ENCODE results near the gene GADD45G.

GADD45G gene

GRCh38 chr9:89642789-89643188 is 38.0 kb downstream of the GADD45G start:
- no peak for FAIRE-seq
- no peak for TF ChIP-seq CTCF (IDR thresholded peaks at IDR 0.05; ENCODE audit: insufficient read depth, missing control alignments)

GRCh38 chr9:89646189-89646939 is 41.6 kb downstream of the GADD45G start:
- TF ChIP-seq CTCF (IDR thresholded peaks at IDR 0.05; ENCODE audit: insufficient read depth, missing control alignments), result no peak
- no peak for FAIRE-seq
- no peak for DNase-seq (ENCODE audit: insufficient read length, low spot score)

More at GRCh38 chr9:89642789-89643188, 38.0 kb downstream of the GADD45G start:
- DNase-seq (ENCODE audit: insufficient read length, low spot score), result no peak

- DNase-seq (ENCODE audit: insufficient read length, low spot score), result no peak
- no peak for FAIRE-seq
- TF ChIP-seq CTCF (IDR thresholded peaks at IDR 0.05; ENCODE audit: insufficient read depth, missing control alignments), result no peak
These were observed 42.7 kb downstream of the GADD45G start for GRCh38 chr9:89647366-89648128.

GRCh38 chr9:89648247-89649000 is 43.6 kb downstream of the GADD45G start:
- no peak for TF ChIP-seq CTCF (IDR thresholded peaks at IDR 0.05; ENCODE audit: insufficient read depth, missing control alignments)
- FAIRE-seq (no peak), DNase-seq (ENCODE audit: insufficient read length, low spot score) (no peak)

GRCh38 chr9:89649039-89649691 is 44.4 kb downstream of the GADD45G start:
- TF ChIP-seq CTCF (IDR thresholded peaks at IDR 0.05; ENCODE audit: insufficient read depth, missing control alignments), result no peak
- DNase-seq (ENCODE audit: insufficient read length, low spot score) (no peak), FAIRE-seq (no peak)

- no peak for DNase-seq (ENCODE audit: insufficient read length, low spot score)
- FAIRE-seq, result no peak
- no peak for TF ChIP-seq CTCF (IDR thresholded peaks at IDR 0.05; ENCODE audit: insufficient read depth, missing control alignments)
These were observed 49.3 kb downstream of the GADD45G start for GRCh38 chr9:89654025-89654662.

Measured in D721Med (cell line).